HUES48 (cell line): ENCODE results near the gene DOCK2.

ENCODE experiments used
- H3K27ac ChIP-seq: one replicate; pipeline ENCODE4 v1.7.0; 2013; ENCODE audit warnings: low read depth, low read length, inconsistent platforms
- H3K27me3 ChIP-seq: 2 replicates; pipeline ENCODE4 v1.6.1; 2013; ENCODE audit warnings: mild to moderate bottlenecking, low read length; ENCODE audit not compliant: control insufficient read depth, insufficient read depth
- H3K36me3 ChIP-seq: 2 replicates; pipeline ENCODE4 v1.6.1; 2013; ENCODE audit warnings: low read length; ENCODE audit not compliant: control insufficient read depth, insufficient read depth
- H3K4me1 ChIP-seq: 2 replicates; pipeline ENCODE4 v1.6.1; 2013; ENCODE audit warnings: mild to moderate bottlenecking, low read length; ENCODE audit not compliant: control insufficient read depth, insufficient read depth
- H3K4me3 ChIP-seq: 2 replicates; pipeline ENCODE4 v1.5.1; 2013; ENCODE audit warnings: mild to moderate bottlenecking, low read depth, low read length
- H3K9ac ChIP-seq: 2 replicates; pipeline ENCODE4 v1.6.1; 2013; ENCODE audit warnings: mild to moderate bottlenecking, low read depth, low read length, moderate library complexity
- H3K9me3 ChIP-seq: 2 replicates; pipeline ENCODE4 v1.6.1; 2013; ENCODE audit warnings: low read length; ENCODE audit not compliant: control insufficient read depth, insufficient read depth

The DOCK2 gene

DNA sequence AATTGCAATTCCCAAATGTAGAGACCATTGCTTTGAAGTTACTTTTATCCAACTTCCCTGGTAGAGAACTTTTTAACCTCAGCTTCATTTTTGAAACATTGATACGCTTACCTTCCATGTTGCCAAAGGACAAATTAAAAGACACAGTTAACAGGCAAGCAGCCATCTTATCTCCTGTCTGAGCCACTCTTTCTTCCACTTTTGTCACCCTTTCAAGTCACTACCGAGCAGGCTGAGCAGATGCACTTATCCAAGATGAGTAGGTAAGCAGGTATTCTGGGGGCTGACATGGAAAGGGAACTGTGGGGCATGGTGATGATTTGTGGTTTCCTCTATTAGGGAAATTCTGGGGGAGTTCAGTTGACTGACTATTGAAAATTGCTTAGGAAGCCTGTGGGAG lies 66.7 kb downstream of the DOCK2 start:
- Histone ChIP-seq H3K4me3 (no peak overlapping the region), H3K9ac (no peak overlapping the region), H3K27me3 (no peaks in the 10 kb centered on the region), H3K27ac (no peak overlapping the region), H3K9me3 (no peaks in the 10 kb centered on the region), H3K4me1 (no peaks in the 10 kb centered on the region), H3K36me3 (no peaks in the 10 kb centered on the region)

DNA sequence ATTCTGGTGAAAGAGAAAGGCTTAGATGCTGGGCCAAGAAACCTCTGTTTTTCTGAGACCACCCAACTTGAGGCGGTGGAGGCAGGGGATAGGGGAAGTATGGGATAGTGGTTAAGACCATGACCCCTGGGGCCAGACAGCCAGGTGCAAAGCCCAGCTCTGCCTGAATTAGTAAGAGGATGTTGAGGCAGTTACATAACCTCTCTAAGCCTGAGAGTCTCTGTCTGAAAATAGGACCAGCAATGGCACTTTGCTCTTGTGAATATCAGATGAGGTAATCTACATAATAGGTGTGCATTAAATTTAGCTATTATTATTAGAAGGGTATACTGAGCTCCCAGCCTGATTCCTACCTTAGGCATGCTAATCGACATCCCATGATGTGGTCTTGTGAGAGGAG lies 68.2 kb downstream of the DOCK2 start:
- H3K9ac ChIP-seq: no peak overlapping the region
- no peaks in the 10 kb centered on the region for H3K4me1 ChIP-seq
- H3K27me3 ChIP-seq: no peaks in the 10 kb centered on the region
- H3K9me3 ChIP-seq: no peaks in the 10 kb centered on the region
- H3K4me3 ChIP-seq: no peak overlapping the region
- no peak overlapping the region for H3K27ac ChIP-seq
- no peaks in the 10 kb centered on the region for H3K36me3 ChIP-seq

DNA sequence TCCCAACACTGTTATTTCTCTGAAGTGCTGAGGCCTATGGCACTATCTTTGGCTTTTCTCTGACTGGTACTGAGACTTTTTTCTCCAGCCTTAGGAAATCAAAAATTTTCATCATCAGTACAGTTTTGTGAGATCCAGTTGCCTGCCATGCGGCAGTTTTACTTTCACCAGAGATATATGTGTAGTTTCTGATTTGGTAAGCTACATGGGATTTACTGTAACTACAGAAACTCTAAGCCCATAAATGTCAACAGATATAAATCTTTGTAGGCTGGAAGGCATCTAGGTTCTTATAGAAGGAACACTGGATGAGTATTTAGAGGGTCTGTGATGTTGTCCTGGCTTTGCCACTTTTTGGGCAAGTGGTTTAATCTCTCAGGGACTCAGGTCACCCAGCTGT lies 69.0 kb downstream of the DOCK2 start:
- Histone ChIP-seq H3K9ac (no peak overlapping the region), H3K27me3 (no peaks in the 10 kb centered on the region), H3K4me3 (no peak overlapping the region), H3K4me1 (no peaks in the 10 kb centered on the region), H3K36me3 (no peaks in the 10 kb centered on the region), H3K9me3 (no peaks in the 10 kb centered on the region), H3K27ac (no peak overlapping the region)

DNA sequence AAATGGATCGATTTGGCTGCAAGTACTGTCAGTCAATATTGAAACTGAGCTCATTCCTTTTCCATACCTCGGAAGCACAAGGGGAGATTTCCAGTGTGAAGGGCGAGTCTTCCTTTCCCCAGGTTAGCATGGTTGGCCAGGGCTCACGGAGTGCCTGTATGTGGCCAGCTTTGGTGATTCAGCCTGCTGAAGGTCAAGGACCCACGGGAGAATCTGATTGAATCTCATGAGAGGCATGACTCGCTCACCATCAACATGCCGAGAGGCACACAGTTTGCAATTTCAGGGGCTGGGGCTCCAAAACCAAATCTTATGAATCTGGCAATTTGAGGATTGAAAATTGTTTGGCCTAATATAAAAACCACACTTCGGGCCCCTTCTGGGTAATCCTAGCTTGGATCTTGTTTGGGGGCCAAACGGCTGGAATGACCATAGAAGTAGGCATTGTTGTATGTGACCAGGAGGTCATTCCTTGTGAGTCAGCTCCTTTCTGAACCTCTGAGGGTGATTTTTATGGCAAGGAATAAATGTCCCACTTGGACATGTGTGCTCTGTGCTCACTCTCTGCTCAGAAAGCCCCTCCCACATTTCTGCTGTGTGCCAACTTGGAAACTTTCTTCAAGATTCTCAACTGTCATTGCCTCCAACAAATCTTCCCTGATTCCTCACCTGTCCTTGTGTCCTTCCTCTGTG lies 69.8 kb downstream of the DOCK2 start:
- H3K4me3 ChIP-seq: no peak overlapping the region
- H3K27me3 ChIP-seq: no peaks in the 10 kb centered on the region
- H3K27ac ChIP-seq: no peak overlapping the region
- H3K36me3 ChIP-seq: no peaks in the 10 kb centered on the region
- H3K9me3 ChIP-seq: no peaks in the 10 kb centered on the region
- H3K9ac ChIP-seq: no peak overlapping the region
- no peaks in the 10 kb centered on the region for H3K4me1 ChIP-seq

DNA sequence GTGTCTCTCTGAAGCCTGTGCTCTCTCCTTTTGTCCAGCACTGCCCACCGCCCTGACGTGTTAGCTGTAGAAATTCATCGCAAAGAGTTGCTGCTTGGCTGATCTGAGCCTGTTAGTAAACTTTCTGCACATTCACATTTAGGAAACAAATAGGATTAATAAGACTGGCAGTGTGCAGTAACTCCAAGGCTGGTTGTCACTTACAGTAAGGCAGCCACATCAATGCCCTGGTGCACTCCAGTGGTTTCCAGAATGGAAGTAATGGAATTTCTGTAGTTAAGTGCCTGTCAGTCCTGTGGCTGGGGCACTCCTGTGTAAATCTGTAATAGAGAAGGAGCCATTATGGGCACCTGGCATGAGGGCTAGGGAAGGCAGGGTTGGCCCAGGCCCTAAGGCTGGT lies 70.6 kb downstream of the DOCK2 start:
- Histone ChIP-seq H3K27me3 (no peaks in the 10 kb centered on the region), H3K36me3 (no peaks in the 10 kb centered on the region), H3K27ac (no peak overlapping the region)

DNA sequence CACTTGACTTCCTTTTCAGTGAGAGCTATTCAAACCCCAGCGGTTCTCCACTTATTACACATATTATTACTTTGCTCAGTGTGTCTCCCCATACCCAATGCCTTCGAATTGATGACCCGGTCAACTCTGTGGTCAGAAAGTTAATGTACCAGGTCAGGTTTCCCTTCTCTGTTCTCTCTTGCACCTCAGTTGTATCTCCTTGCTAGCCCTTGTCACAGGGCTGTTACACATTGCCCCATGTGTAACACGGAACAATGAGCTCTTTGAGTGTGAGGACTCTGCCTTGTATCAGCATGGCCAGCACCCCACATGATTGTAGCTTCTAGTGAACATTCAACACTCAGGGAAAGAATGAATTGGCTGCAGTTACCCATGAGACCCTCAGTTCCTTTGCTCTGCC lies 73.6 kb downstream of the DOCK2 start:
- Histone ChIP-seq H3K27me3 (no peaks in the 10 kb centered on the region), H3K4me3 (no peak overlapping the region), H3K4me1 (no peaks in the 10 kb centered on the region), H3K9me3 (no peaks in the 10 kb centered on the region), H3K9ac (no peak overlapping the region), H3K27ac (no peak overlapping the region), H3K36me3 (no peaks in the 10 kb centered on the region)

More for the DNA sequence above, 70.6 kb downstream of the DOCK2 start:
- Histone ChIP-seq H3K9me3 (no peaks in the 10 kb centered on the region), H3K4me3 (no peak overlapping the region), H3K4me1 (no peaks in the 10 kb centered on the region), H3K9ac (no peak overlapping the region)

DNA sequence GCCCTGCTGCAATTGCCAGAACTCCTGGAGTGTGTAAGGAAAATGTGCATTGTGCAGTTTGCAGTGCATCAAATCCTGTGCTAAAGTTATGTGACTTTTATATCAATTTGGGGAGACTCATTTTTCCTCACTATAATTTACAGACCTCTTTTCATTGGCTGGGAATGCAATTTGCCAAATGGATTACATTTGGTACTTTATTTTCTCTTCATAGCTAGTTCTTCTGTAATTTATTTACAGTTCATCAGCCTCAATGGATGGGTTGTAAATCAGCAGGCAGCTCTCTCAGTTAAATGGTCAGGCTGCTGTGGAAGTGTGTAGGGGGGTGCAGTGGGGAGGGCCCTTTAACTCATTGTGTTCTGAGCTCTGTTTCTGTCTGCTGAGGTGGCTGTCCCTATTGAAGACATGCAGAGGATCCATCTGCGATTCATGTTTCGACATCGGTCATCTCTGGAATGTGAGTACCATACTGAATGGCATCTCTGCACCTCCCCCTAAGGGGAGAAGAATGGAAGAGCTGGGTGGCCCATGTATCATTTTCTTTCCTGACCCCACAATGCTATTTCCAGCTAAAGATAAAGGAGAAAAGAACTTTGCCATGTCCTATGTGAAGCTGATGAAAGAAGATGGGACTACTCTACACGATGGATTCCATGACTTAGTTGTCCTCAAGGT lies 74.6 kb downstream of the DOCK2 start:
- Histone ChIP-seq H3K27me3 (no peaks in the 10 kb centered on the region), H3K4me1 (no peaks in the 10 kb centered on the region), H3K27ac (no peak overlapping the region), H3K4me3 (no peak overlapping the region), H3K9ac (no peak overlapping the region), H3K9me3 (no peaks in the 10 kb centered on the region), H3K36me3 (no peaks in the 10 kb centered on the region)

DNA sequence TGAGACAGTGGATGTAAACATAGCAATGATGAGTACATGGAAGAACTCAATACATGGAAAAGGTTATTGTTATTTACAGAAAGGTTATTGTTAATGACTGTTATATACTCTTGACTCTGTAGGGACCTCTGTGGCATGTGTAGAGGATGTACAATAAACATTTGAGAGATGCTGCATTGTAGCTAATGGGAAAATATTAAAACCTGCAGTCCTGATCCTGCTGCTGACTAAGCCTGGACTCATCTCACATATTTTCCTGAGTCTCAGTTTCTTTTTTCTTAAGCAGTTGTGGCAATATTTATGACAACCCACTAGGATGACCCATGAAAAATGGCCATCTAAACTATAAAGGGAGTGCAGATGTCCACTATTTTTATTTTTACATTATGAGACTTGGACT lies 75.4 kb downstream of the DOCK2 start:
- Histone ChIP-seq H3K36me3 (no peaks in the 10 kb centered on the region), H3K4me1 (no peaks in the 10 kb centered on the region), H3K9ac (no peak overlapping the region), H3K27ac (no peak overlapping the region), H3K9me3 (no peaks in the 10 kb centered on the region), H3K4me3 (no peak overlapping the region), H3K27me3 (no peaks in the 10 kb centered on the region)

DNA sequence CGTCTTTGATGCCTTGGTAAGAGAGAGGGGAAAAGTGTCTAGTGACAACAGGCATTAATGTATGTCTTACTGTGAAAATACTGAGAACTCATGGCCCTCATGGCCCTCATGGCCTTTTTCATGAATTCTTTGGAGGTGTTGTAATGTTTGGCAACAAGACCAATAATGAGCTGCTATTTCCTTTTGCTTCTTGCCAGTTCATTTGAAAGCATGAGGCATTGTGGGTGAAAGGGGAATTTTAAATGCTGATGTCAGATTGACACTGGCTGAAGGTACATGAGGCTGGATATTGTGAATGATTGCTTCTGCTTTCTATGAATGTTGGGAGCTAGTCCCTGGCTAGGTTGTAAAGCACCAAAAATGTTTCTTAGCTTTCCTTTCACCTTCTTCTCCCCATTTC lies 79.2 kb downstream of the DOCK2 start:
- H3K36me3 ChIP-seq: no peaks in the 10 kb centered on the region
- no peaks in the 10 kb centered on the region for H3K4me1 ChIP-seq
- no peak overlapping the region for H3K4me3 ChIP-seq
- H3K27ac ChIP-seq: no peak overlapping the region
- H3K27me3 ChIP-seq: no peaks in the 10 kb centered on the region
- H3K9me3 ChIP-seq: no peaks in the 10 kb centered on the region
- no peak overlapping the region for H3K9ac ChIP-seq

DNA sequence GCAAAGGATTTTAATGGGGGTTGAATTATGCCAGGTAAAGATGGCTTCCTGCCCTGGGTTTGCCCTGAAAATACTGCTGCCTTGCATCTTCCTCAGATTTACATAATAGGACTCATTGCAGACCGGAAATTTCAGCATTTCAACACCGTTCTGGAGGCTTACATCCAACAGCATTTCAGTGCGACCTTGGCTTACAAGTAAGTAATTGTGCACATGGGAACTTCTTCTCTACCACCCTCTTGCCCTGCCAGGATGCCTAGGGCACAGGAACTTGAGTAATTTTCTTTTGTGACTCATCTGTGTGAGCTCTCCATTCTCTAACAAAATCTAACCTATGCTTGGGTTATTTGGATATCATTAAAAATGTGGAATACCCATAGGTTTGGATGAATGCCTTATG lies 80.2 kb downstream of the DOCK2 start:
- H3K27ac ChIP-seq: no peak overlapping the region
- H3K9me3 ChIP-seq: no peaks in the 10 kb centered on the region
- no peak overlapping the region for H3K9ac ChIP-seq
- no peaks in the 10 kb centered on the region for H3K36me3 ChIP-seq
- no peaks in the 10 kb centered on the region for H3K4me1 ChIP-seq
- H3K4me3 ChIP-seq: no peak overlapping the region
- no peaks in the 10 kb centered on the region for H3K27me3 ChIP-seq

DNA sequence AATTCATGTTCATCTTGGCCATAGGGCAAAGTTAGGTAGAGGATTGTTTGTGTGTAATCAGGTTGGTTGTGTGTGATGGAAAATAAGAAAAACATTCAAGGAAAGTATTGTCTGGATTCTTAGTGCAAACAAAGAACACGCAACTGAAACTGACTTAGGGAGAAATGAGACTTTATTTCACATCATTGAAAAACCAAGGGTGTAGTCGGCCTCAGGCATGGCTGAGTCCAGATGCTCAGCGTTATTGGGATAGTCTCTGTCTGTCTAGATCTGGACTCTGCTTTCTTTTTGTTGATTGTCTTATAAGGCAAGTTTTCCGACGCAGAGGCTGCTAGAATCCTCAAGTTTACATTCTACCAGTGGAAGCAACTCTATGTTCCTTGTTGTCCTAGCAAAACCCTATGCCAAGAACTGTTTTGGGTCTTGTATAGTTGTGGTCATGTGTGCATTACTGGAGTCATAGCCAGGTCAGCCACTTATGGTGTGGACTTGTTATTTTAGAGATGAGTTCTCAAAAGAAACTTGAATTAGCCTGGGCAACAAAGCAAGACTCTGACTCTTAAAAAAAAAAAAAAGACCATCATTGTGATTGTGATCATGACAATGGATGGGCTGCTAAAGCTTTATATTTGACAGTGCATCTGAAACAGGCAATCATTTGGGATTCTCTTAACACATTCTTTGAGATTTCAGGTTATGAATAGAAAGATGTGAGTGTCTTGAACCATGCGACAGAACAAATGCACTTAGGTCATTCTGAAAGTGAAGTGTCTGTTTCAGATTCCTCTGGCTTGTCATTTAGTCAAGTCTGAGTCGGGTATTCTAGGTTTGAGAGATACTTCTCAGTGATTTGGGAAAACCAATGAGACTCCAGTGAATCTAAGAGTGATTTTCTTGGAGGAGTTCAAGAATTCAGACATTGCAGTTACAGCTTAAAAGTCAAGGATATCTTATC lies 82.6 kb downstream of the DOCK2 start:
- Histone ChIP-seq H3K9ac (no peak overlapping the region), H3K36me3 (no peaks in the 10 kb centered on the region), H3K4me1 (no peaks in the 10 kb centered on the region), H3K27ac (no peak overlapping the region), H3K4me3 (no peak overlapping the region), H3K9me3 (no peaks in the 10 kb centered on the region), H3K27me3 (no peaks in the 10 kb centered on the region)
